ENCODE results near the gene APOM.

- TF ChIP-seq CTCF (IDR thresholded peaks at IDR 0.05 in 8 of 11, conservative IDR thresholded peaks at IDR 0.05 in 3 of 11) = peak in 6 of 11 experiments; percentile 7 to 51 (median 19)
- peak in 2 of 3 donors; percentile 26 to 40 for TF ChIP-seq POLR2A (IDR thresholded peaks at IDR 0.05)
Measured at GRCh38 chr6:31665501-31666336, 10.0 kb downstream of the APOM start, which contains the start of gene CSNK2B.
